LNCAP (cell line): ENCODE measurements around the gene E2F2.

ENCODE experiments used
- TF ChIP-seq, protein P1 (sequence below): fragments of 450-650 bp; IDR thresholded peaks from 2 replicates; pipeline ENCODE4 v1.5.1; 2017; ENCODE audit warnings: mild to moderate bottlenecking

The E2F2 gene

DNA sequence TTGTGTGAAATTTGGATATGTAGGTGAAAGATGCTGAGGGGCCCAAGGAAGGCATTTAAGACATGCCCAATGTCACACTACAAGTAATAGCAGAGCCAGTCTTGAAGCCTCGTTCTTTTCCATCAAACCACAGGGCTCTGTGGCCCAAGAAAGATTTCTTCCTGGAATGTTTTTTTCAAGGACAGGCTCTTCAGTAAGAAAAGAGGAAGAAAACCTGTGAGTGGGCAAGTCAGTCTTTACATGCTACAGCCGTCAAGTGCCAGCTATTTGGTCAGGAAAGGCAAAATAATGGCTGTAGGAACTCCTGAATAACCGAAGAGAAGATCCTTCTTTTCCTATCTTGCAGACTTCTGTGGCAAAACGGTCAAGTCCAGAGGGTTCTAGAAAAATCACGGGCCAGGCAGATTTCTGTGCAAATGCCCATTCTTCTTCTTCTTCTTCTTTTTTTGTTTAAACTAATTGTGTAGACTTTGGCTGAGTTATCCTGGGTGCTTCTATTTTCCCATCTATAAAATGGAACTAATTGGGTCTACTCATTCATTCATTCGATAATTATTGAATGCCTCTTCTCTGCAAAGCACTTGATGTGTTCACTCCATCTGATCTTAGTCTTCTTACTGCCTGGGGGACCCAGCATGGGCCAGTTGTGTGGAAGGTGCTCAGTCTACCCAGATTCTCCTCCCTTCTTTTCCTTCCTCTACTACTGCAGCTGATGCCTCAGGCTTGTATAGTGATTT, 30.2 kb upstream of the E2F2 start:
- TF ChIP-seq, protein P1, sequence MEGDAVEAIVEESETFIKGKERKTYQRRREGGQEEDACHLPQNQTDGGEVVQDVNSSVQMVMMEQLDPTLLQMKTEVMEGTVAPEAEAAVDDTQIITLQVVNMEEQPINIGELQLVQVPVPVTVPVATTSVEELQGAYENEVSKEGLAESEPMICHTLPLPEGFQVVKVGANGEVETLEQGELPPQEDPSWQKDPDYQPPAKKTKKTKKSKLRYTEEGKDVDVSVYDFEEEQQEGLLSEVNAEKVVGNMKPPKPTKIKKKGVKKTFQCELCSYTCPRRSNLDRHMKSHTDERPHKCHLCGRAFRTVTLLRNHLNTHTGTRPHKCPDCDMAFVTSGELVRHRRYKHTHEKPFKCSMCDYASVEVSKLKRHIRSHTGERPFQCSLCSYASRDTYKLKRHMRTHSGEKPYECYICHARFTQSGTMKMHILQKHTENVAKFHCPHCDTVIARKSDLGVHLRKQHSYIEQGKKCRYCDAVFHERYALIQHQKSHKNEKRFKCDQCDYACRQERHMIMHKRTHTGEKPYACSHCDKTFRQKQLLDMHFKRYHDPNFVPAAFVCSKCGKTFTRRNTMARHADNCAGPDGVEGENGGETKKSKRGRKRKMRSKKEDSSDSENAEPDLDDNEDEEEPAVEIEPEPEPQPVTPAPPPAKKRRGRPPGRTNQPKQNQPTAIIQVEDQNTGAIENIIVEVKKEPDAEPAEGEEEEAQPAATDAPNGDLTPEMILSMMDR = no peak

DNA sequence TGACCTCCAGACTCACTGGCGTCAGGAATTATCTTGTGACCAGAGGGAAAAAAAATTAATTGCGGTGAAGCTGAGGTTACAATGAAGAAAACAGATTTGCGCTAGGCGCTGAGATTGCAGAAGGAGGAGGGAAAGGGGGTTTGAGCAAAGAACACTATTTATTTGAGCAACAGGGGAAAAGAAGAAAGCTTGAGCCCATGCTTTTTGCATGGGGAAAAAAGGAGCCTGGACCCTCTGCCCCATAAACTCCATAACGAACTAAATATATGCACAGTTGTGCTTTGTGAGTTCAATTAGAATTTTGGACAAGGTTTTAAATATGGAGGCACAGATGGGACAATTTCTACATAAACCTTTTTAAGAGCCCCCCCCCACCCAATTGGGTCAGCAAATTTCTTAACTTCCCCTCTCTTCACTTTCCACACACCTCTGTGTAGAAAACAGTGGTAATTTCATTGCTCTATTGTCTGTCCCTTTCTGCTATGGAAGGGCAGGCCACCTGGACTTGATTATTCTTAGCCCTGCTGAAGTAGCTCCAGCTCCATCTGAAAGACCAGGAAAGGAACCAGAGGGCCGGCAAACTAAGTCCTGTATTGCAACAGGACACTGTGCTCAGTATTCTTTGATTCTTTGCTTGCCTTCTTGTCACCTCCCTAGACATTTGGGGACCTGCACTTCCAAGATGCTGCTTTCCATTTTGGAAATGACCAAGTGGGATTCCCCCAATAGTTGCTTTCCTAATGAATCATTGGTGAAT, 29.1 kb upstream of the E2F2 start:
- TF ChIP-seq, protein P1 = no peak

DNA sequence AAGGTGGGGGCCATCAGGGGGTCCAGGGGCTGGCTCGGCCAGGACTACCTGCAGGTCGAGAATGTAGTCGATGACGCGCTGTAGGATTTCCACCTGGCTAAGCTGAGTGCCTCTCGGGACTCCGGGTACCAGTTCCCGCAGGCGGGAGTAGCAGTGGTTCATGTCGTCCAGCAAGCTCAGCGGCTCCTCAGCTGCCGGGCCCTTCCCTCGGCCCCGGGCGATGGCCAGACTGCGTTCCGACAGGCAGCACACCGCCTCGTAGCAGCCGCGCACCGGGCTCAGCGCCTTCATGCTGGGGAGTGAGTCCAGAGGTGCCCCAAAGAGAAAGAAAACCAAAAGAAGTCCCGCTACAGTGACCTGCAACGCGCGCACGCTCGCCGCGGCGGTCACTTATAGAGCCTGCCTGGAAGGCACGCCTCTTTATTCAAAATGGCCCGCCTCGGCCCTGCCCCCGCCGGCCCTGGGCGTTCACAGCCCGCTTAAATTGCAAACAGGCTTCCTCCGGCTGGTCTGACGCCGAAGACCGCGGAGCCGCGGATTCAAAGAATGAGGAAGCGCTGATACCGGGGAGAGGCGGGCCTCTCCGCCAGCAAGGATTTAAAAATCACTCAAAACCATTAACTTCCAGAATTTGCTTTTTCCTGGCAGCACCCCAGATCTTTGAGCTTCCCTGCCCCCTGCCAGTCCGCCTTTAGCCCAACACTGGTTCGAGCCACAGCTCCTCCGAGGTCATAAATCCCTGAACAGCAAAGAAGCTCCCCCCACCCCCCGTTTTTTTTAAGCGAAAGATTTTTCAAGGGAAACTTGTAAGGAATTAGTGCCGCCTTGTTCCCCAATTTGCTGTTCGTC, 28.3 kb upstream of the E2F2 start, which contains the start of gene ID3:
TSS of gene ID3 (minus strand) at position 366 of the 849 bp plus-strand sequence. CDS start at position 291, 75 bp downstream.
- TF ChIP-seq, protein P1 = no peak

DNA sequence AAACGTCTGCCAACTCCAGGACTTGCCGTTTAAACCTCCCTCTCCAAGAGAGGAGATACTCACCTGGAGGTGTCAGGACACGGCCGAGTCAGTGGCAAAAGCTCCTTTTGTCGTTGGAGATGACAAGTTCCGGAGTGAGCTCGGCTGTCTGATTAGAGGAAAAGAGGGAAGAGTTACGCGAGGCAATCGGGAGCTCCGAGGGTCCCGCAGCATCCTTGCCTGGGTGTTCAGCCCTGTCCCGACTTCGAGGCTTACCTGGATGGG, 27.8 kb upstream of the E2F2 start:
- TF ChIP-seq, protein P1 = no peak

- TF ChIP-seq, protein P1 = no peak
Observed at GRCh38 chr1:23558140-23558871, 27.3 kb upstream of the E2F2 start.

DNA sequence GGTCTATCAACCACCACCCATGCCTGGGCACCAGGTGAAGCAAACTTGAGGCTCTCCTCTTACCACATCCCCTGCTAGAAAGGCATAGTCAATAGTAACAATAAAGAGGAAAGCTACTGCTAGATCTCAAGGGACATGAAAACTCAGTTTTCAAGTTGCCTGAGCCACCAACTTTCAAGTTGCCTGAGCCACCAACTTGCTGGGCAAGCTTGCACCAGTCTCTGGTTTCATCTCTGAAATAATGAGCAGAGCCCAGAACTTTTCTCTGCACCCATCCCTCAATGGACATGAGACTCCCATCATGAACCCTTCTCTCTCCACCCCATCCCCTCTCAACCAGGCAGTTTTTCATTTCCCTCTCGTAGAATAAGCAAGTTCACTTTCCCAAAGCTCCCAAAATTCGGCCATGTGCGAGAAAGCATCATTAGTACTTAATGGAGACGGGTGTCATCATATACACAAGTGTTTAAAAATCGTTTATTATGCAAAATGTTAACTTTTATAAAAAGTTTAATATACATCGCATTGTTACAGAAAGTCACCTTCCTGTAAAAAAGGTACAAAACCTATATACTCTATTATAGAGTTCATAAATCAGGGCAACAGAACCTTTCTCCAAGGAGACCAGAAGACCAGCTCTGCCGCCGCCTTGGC, 26.6 kb upstream of the E2F2 start:
- TF ChIP-seq, protein P1 = no peak
